Raji (cell line): ENCODE data around the gene PCGF2.
A peak's percentile ranks its signal among the peaks of the same experiment; 100 is the strongest.

Source experiments
- POLR2A ChIP-seq: IDR thresholded peaks from 2 replicates; pipeline ENCODE4 v1.6.1; 2011; ENCODE audit warnings: low read depth, low read length, control low read depth; ENCODE audit not compliant: insufficient read depth

PCGF2 gene

DNA sequence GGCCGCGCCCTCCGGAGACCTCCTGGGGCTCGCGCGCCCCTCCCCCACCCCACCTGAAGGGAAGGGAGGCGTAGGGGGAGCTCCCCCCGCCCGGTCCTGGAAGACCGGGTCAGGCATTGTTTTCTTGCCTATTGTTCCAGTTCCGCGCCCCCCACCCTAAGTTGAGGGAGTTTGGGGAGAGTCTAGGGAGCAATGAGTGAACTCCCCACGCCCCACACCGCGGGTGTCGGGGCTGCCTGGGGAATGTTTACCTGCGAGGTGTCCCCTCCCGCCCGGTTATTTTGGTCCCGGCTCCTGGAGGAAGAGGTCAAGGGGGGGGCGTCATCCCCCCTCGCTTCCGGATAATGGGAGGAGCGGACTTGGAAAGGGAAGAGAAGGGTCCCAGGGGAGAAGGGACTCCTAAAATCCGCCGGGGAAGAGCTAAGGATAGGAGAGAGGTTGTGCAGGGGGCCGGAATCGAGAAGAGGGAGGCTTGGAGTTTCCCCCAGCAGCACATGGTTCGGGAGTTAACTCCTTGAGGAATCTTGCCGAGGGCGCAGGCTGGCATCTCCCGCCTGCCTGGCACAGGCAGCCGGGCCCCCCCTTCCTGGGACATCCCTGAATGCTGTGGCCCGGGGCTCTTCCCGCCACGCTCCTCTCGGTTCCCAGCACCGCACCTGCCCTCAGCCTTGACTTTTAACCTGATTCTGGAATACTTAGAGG is 42.2 kb downstream of the PCGF2 start:
- no peak for TF ChIP-seq POLR2A

DNA sequence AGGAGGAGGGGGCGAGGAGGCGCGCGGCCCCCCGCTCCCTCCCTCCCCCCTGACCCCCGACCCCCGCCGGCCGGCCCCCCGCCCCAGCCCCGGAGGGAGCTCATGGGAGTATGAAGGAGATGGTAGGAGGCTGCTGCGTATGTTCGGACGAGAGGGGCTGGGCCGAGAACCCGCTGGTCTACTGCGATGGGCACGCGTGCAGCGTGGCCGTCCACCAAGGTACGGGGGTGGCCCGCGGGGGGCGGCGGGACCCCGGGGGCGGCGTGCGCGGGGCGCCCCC is 42.7 kb downstream of the PCGF2 start:
- no peak for TF ChIP-seq POLR2A

DNA sequence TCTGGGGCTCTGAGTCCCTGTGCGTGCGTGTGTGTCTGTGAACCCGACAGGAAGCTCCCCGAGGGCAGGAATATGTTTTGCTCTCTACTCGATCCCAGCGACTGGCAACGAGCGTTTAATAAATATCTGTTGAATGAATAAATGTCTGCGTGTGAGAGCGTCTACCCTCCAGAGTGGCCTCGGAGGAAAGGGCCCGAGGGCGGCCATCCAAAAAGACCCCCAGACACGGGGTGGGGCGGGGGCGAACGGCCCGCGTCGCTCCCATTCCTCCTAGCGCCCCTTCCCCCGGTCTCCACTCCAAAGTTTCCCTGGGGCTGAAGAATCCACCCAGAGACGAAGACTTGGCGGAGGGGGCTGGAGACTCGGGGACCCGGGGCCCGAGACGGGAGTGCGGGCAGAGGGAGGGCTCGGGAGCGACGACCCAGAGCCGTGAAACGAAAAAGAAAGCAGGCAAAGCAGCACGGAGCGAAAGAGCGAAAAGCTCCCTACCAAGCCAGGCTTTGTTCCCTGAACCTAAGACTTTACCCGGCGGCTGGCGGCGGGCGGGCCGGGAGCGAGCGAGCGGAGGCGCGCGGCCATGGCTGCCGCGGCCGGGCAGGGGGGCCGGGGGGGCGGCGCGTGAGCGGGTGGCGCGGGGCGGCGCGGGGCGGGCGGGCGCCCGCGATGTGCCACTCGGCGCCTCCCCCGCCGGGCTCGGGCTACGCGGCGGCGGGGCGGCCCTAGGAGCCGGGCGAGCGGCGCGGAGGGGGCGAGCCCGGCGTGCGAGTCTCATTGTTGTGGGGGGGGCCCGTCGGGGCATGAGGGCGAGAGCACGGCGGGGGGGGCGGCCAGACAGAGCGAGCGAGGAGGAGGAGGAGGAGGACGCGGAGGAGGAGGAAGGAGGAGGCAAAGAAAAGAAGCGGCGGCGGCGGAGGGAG is 43.3 kb downstream of the PCGF2 start, which contains the start of gene MLLT6:
Gene MLLT6, plus strand, starts transcription at position 668 of the 917 bp plus-strand sequence. CDS start 360 bp downstream, outside the sequence.
- TF ChIP-seq POLR2A: peak; percentile 55

DNA sequence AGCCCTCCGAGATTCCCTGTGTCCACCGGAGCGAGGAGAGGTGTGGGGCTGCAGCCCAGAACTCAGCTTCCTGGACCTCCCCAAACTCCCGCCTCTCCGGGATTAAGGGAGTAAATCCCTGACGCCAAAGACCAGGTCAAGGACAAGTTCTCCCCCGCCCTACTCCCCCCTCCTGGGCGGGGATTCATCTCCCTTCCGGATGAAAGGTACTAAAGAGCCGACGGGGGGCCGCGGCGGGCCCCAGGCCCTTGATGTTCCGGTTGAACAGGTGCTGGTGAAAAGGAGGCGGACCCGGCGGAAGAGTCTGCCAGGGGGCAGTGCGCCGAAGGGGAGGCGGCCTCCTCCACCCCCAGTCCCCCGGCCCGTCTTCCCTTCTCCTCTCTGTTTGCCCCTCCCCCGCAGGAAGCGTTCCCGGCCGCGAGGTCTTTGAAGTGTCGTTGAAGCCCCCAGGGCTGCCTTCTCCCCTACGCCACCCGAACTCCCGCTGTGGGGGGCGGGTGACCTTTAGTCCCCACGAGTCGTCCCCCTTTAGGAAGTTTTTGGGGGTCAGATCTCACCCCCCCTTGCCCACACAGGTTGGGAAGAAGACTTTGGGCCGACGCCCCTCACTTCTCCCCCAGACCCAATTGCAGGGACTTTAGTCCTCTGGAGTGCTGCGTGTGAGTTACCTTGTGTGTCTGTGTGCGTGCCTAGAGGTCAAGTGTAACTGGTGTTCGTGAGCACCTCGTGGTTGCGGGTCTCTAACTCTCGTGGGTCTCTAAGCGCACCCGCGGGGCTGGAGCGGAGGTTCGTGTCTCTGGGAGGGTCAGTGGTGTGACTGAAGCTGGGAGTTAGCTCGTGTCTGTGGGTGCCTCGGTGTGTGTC is 44.2 kb downstream of the PCGF2 start:
- TF ChIP-seq POLR2A: 0 out of 2 replicates have a peak, but pooled peaks have one; percentile 41

DNA sequence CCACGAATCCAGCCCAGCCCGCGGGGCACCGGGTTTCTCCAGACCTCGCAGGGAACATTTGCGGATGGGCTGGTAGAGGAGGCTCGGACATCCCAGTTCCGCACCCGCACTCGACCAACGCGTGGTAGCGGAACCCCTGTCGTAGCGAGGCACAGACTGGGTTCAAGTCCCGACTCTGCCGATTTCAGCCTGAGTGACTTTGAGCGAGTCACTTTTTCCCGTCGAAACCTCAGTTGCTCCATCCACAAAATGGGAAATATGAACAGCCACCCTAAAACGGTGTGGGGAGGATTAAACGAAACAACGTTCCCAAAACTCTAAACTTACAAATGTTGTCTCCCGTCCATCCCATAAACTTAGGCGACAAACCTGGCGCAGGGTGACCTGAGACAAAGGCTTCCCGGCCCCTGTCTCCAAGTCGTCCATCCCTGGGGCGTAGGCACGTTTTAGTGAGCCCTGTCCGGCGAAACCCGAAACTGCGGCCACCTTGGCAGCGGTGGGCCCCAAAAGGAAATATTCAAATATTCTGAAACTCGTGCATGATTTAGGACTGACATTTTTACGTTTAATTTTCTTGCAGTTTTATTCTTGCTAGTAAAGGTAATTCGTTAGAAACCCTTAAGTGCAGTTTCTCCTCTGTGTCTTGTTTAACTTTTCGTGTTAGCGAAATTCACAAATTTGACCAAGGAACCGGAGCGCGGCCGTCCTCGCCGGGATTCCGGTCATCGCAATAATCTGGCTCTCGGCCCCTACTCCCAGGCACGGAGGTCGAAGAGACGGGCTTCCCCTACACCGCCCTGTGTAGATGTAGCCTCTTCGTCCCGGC is 45.0 kb downstream of the PCGF2 start:
- no peak; the same call in 1 of the 2 replicates for TF ChIP-seq POLR2A

DNA sequence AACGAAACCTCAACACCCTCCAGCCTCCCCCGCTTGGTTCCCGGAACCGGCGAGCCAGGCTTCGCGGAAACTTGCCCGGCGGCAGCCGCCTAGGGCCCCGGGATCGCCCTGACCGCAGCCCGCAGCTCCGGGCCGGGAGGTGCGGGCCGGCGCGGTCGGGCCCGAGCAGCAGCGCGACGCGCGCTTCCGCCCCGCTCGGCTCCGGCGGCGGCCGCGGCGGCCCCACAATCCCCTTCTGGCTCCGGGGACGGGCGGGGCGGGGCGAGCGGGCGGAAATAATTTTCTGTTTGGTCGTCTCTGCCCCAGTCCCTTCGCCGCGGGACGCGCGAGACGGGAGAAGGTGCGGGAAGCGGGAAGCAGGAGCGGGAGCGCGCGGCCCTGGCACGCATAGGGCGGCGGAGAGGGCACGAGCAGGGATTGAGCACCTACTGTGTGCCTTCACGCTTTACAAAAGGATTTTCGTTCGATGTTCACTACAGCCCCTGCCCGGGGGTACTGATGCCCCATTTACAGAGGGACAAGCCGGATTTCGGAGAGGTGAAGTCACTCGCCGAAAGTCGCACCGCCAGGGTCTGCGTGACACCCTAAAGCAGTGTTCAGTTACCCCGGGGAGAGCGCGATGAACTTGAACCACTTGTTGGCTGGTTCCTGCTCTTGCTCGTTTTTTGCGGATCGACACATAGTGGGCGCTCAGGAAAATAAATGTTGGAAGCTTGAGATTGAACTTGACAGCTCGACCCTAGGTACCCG is 45.8 kb downstream of the PCGF2 start:
- peak; percentile 82 for TF ChIP-seq POLR2A

DNA sequence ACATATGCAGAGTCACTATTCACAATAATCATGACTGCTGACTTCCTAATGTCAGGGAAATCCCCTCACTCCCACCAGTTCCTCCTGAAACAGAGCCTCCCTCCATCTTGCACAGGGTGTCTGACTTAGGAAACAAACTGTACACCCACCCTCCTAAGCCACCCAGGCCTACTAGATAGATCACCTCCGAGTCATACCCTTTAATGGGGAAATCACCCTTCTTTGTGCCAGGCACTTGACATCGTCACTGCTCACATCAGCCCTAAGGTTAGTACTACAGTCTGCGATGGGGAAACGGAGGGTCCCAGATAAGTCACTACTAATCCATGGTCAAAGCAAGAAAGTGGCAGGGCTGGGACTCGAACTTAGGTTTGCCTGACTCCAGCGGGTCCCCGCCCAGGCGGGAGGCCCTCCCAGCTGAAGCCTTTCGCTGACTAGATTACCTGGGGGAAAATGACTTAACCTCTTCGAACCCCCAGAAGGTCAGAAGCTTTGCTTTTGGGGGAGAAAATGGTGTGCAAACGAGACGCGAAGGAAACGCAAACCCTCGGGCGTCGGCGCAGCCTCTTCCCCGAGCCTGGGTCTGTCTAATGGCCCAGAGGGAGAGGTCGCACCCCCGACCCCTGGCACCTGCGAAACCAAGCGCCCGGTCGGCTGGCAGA is 46.5 kb downstream of the PCGF2 start:
- TF ChIP-seq POLR2A: peak; percentile 31; the same call in 1 of the 2 replicates

DNA sequence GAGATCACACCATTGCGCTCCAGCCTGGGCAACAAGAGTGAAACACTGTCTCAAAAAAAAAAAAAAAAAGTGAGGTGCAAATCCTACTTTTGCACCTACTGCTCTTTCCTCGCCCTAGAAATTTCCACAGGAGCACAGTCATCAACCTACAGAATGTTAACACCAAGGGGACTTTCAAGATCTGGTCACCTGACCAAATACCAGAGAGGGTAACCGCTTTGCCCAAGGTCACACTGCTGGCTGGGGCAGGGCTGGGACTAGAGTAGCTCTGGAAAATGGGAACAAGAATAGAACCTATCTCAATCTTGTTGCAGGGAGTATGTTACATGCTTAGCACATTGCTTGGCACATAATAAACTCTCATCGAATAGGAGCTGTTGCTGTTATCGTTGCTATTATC is 49.4 kb downstream of the PCGF2 start:
- no peak for TF ChIP-seq POLR2A

DNA sequence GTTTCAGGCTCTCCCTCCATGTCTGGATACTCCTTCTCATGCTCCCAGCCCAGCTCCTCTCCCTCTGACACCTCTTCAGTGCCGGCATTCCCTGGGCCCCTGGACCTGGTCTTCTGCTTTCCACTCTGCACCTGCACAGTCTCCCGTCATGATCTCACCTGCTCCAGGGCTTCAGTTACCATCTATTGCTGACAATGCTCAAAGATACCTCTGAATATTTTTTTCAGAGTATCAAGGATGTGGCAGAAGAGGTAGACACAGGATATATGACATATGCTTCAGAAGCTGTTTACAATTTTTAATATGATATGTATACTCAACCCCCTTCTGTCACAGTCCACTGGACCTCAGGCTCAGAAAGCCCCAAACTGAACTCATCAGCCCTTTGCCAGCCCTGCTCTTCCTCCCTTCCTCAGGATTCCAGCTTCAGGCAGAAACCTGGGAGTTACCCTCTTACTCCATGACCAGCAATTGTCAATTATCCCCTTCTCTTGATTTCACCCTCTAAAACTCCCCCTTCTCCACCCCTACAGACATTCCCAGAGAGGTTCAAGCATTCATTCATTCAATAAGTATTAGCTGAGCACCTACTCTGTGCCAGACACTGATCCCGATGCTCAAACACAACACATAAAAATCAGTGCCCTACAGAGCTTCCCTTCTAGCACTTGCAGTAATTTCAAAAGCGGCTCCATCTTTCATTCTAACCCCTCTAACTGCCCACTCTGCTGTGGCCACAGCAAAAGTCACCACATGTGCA is 50.9 kb downstream of the PCGF2 start:
- TF ChIP-seq POLR2A: no peak

DNA sequence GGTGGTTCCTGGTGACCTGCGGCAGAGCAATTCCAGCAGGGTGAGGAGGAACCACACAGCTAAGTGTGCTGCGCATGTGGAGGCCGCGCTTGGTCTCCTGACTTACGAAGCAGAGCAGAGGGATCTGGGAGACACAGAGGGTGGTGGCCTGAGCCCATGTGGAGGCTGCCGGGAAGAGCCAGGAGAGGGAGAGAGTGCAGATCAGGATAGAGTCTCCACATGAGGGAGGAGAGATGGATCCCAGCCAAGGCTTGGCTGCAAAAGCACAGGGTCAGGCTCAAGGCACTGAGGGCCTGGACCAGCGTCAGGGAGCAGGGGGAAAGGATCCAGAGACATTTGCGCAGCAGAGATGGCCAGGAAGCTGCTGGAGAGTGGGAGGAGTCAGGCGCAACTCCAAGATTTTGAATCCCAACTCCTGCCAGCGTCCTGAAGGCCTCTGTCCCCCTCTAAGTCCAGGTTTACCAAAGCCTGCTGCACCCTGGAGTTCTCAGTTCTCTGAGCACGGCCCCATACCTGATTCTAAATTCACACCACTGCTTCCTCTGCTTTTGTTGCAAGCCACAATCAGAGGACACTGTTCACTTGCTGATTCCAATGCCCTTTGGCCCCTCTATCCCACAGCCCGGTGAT is 54.3 kb downstream of the PCGF2 start:
- no peak for TF ChIP-seq POLR2A

DNA sequence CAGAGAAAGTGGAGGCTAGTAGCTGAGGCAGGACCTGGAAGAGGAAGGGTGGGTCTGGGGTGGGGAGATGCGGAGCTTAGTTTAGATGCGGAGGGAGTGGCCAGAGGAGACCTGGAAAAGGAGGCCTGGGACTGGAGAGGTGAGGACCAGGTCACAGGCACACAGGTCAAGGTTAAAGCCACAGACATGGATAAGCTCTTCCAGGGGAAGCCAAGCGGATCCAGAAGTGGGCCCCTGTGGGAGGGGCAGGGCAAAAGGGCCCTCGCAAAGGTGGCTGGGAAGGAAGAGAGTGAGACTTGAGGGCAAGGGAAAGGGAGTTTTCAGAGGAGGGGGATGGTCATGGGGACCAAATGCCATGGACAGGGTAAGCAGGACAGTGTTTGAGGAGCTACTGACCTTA is 57.0 kb downstream of the PCGF2 start:
- TF ChIP-seq POLR2A: no peak

DNA sequence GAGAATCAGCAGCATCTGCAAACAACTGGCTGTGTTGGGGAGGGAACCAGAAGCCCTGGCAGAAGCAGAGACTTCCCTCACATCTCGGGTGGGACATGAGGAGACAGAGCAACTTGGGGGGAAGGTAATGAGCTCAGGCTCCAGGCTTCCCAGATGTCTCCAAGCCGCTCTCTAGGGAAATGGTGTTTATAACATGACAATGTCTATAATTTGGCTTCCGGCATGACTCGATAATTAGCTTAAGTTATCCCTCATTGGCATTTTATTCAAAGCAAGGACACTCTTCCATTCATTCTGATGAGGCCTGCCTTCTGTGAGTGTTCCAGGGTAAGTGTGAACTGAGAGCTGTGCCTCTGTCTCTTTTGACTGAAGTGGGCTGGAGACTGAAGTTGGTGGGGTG is 57.8 kb downstream of the PCGF2 start:
- no peak for TF ChIP-seq POLR2A
